WI38 (cell line): ENCODE measurements around the gene NRP2.

Experiments
- H3K4me3 ChIP-seq: 2 replicates; pipeline ENCODE4 v1.5.1; 2011; ENCODE audit warnings: low read depth, mild to moderate bottlenecking, control low read depth, low read length
- TF ChIP-seq, protein P1 (sequence below): IDR thresholded peaks from 2 replicates; pipeline ENCODE4 v1.5.1; 2012; ENCODE audit warnings: low read depth, mild to moderate bottlenecking, control low read depth, low read length

The NRP2 gene

DNA sequence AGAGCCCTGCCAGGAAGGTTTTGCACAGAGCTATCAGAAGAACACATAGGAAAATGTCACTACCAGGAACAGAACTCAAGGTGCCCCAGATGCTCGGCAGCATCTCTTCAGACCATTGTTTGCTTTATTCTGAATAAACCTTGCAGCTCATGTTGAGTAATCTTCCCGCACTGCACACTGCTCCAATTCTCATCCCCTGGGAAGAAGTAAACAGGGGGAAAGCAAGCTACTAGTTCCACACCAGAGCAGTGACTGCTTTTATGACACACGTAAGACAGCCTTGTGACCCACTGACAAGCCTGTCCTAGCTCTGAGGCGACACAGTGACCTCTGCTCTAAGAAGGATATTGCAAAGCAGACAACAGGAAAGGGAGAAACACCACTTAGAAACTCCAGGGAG lies 44.2 kb downstream of the NRP2 start:
- TF ChIP-seq, protein P1, sequence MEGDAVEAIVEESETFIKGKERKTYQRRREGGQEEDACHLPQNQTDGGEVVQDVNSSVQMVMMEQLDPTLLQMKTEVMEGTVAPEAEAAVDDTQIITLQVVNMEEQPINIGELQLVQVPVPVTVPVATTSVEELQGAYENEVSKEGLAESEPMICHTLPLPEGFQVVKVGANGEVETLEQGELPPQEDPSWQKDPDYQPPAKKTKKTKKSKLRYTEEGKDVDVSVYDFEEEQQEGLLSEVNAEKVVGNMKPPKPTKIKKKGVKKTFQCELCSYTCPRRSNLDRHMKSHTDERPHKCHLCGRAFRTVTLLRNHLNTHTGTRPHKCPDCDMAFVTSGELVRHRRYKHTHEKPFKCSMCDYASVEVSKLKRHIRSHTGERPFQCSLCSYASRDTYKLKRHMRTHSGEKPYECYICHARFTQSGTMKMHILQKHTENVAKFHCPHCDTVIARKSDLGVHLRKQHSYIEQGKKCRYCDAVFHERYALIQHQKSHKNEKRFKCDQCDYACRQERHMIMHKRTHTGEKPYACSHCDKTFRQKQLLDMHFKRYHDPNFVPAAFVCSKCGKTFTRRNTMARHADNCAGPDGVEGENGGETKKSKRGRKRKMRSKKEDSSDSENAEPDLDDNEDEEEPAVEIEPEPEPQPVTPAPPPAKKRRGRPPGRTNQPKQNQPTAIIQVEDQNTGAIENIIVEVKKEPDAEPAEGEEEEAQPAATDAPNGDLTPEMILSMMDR: no peak
- no peak overlapping the region for H3K4me3 ChIP-seq

DNA sequence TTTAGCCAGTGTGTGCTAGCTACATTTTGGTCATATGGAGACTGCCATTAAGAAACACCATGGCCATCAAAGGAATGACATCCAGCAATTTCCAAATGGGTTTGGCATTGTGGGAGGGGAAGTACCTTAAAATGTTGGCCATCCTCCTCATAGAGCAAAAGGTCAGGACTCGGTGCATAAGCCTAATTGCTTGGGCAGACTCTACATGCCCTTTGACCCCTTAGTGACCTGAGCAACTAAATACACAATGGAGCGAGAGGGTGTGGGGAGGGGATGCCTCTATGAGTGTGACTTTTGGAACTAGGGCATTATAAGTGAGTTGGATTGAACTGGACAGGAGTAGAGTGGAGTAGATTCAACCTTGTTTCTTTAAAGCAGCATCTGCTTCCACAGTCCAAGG lies 44.9 kb downstream of the NRP2 start:
- H3K4me3 ChIP-seq: no peak overlapping the region
- TF ChIP-seq, protein P1: no peak

DNA sequence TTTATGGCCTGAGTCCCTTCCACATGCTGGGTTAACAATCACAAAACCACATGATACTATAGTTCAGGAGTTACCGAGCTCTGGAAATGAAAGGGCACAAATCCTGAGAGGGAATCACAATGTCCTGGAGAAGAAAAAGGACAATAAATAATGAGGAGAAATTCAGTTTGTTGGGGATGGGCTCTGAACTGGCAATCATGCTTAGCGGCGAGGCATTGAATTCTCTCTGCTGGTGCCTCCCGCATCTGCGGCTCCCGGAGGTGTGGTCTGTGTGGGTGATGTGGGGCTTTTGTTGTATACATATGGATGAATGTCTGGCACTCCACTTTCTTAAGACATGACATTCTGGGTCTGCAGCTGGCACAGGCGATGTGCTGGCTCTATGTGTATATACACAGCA lies 46.1 kb downstream of the NRP2 start:
- H3K4me3 ChIP-seq: no peak overlapping the region
- TF ChIP-seq, protein P1: no peak

DNA sequence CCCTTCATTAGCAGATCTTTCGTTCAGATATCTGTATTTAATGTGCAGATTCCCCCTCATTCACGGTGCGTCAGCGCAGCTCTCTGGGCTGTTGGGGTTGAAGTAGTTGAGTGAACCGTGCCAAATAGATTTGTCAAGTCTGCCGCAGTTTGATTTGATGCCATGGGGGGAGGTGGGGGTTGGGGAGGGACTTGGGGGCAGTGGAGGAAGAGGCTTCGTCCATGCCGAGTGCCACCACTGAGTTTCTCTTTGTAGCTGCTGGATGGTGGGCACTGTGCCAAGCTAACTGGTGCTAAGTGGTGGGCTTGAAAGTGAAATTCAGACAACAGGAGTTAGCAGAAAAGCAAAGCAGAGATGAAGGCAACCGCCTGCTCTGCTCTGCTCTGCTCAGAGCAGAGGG lies 47.9 kb downstream of the NRP2 start:
- no peak overlapping the region for H3K4me3 ChIP-seq
- TF ChIP-seq, protein P1: no peak

DNA sequence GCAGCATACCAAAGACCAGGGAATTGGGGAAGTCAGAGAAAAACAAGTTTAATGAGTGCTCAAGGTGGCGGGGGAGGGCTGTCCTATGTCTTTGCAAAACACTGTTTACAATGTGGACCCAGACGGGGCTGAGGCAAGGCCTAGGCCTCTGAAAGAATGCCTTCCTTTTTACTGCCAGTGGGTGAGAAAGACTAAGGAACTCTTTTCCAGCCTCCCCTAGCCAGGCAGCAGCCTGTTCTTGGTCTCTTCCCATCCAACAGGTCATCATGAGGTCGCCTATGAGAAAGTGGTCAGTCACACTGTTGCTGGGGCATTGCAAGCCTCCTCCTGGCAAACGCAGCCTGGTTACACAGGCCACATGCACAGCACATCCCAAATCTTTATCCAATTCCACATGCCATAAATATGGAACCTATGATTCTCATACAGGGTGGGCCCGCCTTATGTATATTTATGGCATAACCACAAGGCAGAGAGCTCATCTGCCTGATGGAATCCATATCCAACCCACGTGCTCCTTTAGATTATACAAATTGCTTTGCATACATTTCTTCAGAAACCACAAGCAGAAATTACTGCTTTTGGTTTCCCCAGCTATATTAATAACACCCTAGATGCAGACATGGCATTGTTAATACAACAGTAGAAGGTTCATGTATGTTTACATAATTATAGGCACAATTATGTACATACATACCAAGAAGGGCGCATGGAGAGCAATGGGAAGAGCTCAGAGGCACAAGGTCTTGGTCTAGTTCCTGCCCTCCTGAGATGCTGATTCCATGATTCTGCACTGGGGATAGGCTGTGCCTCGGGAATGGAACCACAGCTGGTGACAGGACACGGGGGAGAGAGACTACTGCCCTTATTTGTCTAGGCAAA lies 48.6 kb downstream of the NRP2 start:
- no peak overlapping the region for H3K4me3 ChIP-seq
- TF ChIP-seq, protein P1: no peak

DNA sequence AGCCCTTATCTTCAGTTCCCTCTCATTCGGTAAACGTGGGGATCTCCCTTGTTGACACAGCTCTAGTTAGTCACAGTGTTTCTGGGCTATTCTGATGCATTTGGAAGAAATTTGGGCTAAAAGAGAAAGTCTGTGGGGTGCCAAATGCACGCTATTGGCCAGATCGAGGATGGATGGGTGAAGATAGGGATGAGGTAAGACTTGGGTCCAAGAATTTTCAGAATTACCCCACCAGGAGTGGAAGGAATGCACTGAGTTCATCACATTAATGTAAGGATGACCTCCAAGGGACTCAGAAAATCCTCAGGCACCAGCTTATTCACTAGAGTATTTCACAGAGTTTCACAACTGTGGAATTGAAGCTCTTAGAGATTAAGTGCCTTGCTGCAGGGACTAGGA lies 49.3 kb downstream of the NRP2 start:
- TF ChIP-seq, protein P1: no peak
- H3K4me3 ChIP-seq: no peak overlapping the region

DNA sequence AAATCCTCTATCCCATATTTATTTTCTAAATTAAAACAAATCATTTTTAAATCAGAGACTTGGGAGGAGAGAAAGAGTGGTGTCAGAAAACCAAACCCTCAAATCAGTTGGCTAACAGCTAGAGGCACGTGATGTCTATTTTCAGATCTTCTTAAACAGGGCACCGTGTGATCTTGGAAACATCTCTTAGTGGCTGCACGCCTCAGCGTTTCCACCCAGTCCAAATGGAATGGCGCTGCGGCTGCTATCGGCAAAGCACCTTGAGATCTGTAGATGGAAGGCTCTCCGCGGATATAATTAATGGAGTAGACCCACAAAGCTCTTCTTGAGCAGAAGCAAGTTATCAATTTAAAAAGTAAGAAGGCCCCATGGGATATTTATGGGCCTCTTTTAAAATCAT lies 50.0 kb downstream of the NRP2 start:
- TF ChIP-seq, protein P1: no peak

More for the DNA sequence above, 50.0 kb downstream of the NRP2 start:
- no peak overlapping the region for H3K4me3 ChIP-seq
